GM19328 (cell line): ENCODE results near the gene SMO.
"Not testable (repeated sequence)": the region's sequence is repeated elsewhere in the genome, so short reads cannot be mapped to it uniquely, and the experiment has no call there.

Experiments
- ATAC-seq: cut with Tn5 transposase; IDR thresholded peaks from one replicate; pipeline ENCODE4 v1.9.1; 2021; ENCODE audit warnings: mild to moderate bottlenecking, moderate library complexity; ENCODE audit not compliant: unreplicated experiment

The SMO gene

DNA sequence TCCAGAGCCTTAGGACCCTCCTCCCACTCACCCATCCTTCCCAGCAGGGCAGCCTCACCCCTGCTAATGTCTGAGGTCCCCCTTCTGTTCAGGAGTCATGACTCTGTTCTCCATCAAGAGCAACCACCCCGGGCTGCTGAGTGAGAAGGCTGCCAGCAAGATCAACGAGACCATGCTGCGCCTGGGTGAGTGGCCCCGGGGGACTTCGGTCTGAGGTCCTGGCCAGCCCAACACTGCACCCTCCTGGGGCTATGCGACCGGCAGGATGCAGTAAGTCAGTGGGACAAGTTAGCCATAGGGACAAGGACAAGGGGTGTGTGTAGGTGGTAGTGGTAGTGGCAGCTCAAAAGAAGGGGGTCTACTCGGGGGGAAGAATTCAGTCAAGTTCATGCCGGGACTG, 20.2 kb downstream of the SMO start:
- no peak for ATAC-seq

DNA sequence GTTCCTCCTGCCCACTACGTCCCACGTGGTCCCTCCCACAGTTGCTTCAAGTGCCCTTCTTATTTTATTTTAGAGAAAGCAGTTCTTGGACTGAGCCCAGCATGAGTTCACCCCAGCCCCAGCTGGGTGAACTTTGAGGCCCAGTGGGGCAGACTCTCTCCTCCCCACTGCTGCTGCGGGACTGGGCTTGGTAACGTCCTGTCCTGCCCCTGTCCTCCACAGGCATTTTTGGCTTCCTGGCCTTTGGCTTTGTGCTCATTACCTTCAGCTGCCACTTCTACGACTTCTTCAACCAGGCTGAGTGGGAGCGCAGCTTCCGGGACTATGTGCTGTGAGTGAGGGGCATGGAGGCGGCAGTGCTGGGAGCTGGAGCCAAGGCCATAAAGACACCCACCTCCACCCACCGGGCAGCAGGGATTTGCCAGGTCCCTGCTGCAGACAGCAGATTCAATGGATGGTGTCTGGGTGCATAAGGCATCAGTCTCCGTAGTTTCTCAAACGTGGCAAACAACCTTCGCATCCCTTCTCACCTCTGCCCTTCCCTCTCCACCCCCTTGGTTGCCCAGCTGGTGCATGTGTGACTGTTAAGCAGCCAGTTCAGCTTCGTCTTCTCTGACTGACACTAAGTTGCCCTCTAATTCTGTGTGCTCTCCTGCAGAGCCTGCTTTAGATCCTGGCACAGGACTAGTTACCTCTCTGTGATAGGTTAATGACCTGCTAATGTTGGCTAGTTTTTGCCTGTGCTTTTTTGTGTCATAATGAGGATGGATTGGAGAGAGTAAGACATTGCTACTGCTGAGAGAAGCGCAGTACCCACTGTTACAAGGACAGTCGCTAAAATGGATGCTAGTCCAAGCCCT, 20.9 kb downstream of the SMO start:
- ATAC-seq: no peak

DNA sequence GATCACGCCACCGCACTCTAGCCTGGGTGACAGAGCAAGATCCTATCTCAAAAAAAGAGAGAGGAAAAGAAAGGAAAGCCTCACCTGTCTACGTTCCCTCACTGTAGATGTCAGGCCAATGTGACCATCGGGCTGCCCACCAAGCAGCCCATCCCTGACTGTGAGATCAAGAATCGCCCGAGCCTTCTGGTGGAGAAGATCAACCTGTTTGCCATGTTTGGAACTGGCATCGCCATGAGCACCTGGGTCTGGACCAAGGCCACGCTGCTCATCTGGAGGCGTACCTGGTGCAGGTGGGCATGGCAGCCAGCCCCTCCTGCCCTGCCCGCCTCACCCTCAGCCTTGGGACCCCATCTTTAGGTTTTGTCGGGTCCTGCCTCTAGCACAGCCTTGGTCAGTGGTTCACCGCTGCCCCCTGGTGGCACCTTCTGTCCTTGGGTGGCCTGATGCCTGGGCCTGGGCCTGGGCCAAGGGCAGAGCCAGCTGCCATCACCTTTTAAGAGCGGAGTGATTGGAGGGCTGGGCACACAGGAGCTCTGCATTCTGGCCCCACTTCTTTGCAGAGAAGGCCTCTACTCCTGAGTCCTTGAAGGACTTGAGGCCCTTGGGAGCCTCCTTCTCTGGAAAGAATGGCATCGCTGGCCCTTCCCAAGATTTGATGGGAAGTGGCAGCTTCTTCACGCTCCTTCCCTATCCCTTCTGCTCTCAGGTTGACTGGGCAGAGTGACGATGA, 22.0 kb downstream of the SMO start:
- ATAC-seq: no peak

DNA sequence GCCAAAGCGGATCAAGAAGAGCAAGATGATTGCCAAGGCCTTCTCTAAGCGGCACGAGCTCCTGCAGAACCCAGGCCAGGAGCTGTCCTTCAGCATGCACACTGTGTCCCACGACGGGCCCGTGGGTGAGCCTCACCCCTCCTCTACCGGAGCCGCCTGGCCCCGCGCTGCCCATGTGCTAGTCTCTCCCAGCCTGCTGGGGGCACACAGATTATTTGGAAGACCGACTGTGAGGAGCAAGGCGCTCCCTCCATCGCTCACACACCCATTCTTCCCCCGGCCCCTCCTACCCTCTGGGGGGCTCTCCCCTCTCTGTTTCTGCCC, 22.5 kb downstream of the SMO start:
- ATAC-seq: no peak

DNA sequence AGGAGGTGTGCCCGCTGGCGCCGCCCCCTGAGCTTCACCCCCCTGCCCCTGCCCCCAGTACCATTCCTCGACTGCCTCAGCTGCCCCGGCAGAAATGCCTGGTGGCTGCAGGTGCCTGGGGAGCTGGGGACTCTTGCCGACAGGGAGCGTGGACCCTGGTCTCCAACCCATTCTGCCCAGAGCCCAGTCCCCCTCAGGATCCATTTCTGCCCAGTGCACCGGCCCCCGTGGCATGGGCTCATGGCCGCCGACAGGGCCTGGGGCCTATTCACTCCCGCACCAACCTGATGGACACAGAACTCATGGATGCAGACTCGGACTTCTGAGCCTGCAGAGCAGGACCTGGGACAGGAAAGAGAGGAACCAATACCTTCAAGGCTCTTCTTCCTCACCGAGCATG, 23.7 kb downstream of the SMO start:
- no peak for ATAC-seq

DNA sequence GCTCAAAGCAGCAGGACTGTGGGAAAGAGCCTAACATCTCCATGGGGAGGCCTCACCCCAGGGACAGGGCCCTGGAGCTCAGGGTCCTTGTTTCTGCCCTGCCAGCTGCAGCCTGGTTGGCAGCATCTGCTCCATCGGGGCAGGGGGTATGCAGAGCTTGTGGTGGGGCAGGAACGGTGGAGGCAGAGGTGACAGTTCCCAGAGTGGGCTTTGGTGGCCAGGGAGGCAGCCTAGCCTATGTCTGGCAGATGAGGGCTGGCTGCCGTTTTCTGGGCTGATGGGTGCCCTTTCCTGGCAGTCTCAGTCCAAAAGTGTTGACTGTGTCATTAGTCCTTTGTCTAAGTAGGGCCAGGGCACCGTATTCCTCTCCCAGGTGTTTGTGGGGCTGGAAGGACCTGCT, 24.2 kb downstream of the SMO start:
- ATAC-seq: no peak

DNA sequence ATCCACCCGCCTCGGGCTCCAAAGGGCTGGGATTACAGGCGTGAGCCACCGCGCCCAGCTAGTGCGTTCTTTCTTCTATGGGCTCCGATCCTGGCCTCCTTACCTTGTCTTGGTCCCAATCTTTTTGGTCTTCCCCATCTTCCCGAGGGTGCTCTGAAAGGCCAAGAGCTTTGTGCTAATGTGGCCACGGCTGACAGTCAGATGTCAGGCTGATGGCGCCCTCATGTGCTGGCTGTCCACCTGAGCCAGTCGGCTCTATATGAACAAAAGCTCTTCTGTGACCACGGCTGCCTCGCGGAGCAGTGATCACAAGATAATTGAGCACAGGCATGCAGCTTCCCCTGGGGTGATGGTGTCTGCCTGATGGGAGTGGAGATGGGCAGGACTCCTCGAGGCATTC, 25.4 kb downstream of the SMO start:
- ATAC-seq: no peak

DNA sequence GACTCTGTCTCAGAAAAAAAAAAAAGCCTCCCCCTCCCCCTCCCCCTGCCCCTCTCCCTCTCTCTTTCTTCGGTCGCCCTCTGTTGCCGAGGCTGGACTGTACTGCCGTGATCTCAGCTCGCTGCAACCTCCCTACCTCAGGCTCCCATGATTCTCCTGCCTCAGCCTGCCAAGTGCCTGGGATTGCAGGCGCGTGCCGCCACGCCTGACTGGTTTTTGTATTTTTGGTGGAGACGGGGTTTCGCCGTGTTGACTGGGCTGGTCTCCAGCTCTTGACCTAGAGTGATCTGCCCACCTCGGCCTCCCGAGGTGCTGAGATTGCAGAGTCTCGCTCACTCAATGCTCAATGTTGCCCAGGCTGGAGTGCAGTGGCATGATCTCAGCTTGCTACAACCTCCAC, 27.3 kb downstream of the SMO start:
- ATAC-seq: not testable (repeated sequence)

DNA sequence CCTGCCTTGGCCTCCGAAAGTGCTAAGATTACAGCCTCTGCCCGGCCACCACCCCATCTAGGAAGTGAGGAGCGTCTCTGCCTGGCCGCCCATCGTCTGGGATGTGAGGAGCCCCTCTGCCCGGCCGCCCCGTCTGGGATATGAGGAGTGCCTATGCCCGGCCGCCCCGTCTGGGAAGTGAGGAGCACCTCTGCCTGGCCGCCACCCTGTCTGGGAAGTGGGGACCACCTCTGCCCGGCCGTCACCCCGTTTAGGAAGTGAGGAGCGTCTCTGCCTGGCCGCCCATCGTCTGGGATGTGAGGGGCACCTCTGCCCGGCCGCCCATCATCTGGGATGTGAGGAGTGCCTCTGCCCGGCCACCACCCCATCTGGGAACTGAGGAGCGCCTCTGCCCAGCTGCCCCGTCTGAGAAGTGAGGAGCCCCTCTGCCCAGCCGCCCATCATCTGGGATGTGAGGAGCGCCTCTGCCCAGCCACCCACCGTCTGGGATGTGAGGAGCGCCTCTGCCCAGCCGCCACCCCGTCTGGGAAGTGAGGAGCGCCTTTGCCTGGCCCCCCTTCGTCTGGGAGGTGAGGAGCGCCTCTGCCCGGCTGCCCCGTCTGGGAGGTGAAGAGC, 27.8 kb downstream of the SMO start:
- ATAC-seq: not testable (repeated sequence)

DNA sequence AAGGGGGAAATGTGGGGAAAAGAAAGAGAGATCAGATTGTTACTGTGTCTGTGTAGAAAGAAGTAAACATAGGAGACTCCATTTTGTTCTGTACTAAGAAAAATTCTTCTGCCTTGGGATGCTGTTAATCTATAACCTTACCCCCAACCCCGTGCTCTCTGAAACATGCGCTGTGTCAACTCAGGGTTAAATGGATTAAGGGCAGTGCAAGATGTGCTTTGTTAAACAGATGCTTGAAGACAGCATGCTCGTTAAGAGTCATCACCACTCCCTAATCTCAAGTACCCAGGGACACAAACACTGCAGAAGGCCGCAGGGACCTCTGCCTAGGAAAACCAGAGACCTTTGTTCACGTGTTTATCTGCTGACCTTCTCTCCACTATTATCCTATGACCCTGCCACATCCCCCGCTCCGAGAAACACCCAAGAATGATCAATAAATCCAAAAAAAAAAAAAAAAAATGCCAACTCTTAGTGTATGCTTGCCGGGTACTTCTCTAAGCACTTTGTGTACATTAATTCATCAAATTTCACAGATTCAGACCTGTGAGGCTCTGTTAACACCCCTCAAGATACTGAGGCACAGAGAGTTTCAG, 28.5 kb downstream of the SMO start:
- ATAC-seq: not testable (repeated sequence)

DNA sequence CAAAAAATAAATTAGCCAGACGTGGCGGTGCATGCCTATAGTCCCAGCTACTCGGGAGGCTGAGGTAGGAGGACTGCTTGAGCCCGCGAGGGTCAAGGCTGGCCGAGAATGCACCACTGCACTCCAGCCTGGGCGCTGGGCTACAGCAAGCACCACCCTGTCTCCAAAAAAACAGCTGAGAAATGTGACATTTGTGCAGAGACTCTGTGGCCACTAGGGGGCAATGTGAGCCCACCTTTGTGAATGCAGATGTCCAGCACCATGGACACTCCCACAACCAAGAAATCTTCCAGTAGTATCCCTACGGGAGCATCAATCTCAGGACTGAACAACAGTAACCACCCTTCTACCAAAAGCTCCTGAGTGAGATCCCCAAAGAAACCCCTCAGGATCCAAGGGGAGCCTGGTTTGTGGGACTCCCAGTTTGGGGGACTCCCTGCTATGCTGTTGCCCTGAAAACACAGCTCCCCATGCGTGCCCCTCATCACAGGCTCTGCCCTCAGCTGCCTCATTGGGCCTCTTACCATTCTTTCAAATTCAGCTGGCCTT, 30.2 kb downstream of the SMO start:
- no peak for ATAC-seq

DNA sequence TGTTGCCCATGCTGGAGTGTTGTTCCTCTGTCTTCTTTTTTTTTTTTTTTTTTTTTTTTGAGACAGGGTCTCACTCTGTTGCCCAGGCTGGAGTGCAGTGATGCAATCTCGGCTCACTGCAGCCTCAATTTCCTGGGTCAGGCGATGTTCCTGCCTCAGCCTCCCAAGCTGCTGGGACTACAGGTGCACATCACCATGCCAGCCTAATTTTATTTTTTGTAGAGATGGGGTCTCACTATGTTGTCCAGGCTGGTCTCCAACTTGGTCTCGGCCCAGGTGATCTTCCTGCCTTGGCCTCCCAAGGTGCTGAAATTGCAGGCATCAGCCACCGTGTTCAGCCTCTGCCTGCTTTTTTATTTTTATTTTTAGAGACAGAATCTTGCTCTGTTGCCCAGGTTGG, 30.7 kb downstream of the SMO start:
- not testable (repeated sequence) for ATAC-seq

DNA sequence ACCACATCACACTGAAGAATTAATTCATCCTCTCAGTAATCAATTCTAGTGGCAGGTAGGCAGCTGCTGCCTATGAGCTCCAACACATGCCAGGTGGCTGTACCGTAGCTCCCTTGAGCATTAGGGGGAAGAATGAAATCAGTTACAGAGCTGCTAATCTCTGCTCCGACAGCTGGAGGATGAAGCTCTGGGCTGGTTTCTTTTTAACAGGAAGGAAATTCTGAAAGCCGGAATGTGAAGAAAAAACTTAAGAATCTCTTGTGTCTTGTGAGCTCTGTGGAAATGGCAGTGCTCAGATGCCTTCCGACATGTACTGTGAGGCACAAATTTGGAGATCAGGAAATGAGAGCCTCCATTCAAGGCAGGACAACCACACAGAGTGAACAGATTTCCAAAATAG, 33.6 kb downstream of the SMO start:
- ATAC-seq: no peak

DNA sequence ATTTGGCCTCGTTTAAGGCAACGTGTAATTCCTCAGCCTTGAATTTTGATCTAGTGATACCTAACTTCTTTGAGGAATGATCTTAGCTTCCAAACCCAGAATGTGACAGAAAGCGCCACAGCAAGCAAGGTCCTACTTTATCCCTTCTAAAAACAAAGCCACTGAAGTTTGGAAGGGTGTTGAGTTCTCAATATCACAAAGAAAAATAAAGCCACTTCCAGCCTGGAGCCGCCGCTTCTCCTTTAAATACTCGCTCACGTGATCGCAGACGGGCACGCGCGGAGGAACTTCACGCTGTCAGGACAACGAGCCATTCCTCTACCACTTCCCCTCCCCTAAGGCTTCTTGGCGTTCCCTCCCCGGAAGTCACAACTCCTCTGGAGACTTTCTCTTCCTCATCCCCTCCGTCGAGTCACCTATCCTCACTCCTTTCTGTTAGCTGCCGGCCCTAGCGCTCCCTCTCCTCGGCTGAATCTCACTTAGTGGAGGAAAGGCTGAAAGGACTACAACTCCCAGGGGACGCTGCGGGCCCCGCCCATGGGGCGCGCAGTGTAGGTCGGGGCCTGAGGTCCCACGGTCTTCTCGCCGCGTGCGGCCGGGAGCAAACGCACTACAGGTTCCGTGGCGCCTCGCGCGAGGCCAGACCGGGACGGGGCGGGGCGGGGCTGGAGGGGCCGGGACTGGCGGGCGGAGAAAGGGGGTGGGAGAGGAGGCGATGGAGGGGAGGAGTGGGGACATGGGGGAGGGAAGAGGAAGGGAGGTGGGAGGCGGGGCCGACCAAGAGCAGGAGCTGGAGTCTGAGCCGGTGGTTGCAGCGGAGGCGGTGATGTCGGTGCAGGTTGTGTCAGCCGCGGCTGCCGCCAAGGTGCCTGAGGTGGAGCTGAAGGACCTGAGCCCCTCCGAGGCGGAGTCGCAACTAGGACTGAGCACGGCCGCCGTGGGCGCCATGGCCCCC, 36.1 kb downstream of the SMO start, which contains the start of gene AHCYL2:
Gene AHCYL2 (plus strand): TSS at position 780 of the 955 bp plus-strand sequence.
- peak; percentile 92 for ATAC-seq

DNA sequence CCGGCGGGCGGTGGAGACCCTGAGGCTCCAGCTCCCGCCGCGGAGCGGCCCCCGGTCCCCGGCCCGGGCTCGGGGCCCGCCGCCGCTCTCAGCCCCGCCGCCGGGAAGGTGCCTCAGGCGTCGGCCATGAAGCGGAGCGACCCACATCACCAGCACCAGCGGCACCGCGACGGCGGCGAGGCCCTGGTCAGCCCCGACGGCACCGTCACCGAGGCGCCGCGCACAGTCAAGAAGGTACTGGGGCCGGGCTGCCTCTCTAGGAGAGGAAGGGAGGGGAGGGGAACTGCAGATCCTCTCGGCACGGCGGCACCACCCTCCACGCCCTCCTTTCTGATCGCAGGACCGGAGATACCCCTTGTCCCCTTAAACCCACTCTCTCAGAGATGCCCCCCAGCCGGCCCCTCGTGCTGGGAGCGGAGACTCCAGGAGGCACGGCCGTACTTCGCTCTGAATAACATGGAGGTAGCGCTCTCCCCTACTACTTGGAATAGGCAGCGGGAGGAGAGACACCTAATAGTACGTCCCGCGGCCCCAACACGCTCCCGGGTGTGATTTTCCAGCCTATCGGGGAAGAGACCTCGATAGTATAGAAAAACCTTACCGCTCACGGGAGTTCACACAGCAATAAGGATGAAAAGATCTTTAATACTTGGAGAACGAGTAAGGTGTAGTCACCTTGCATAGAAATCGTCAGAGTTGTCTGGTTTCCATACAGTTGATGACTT, 36.9 kb downstream of the SMO start:
- peak; percentile 37 for ATAC-seq

DNA sequence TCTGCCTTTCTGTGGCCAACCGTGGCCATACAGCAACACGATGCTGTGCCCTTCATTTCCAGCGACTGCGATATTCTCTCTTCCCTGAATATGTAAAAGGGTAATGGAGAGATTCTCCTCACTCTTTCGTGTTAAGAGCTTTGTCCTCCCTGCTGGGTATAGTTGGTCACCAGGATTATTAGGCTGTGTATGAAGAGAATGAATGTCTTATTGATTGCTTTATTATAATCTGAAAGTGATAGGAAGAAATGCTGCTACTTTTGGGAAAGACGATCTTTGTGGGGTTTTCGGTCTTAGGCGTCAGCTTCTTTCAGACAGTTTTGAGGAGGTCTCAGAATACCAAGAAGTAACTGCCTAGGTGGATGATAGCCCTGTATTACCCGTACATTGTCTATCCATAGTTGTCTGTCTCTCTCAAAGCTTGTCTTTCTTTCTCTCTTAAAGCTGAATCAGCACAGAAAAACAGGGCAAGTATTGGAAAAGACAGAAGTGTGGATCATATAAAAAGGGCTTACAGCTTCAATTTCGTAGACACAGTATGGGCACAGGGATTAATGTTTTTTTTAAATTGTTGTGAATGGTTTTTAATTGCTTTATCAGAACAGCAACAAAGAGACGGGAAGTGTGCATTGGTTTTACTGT, 37.6 kb downstream of the SMO start:
- ATAC-seq: no peak

DNA sequence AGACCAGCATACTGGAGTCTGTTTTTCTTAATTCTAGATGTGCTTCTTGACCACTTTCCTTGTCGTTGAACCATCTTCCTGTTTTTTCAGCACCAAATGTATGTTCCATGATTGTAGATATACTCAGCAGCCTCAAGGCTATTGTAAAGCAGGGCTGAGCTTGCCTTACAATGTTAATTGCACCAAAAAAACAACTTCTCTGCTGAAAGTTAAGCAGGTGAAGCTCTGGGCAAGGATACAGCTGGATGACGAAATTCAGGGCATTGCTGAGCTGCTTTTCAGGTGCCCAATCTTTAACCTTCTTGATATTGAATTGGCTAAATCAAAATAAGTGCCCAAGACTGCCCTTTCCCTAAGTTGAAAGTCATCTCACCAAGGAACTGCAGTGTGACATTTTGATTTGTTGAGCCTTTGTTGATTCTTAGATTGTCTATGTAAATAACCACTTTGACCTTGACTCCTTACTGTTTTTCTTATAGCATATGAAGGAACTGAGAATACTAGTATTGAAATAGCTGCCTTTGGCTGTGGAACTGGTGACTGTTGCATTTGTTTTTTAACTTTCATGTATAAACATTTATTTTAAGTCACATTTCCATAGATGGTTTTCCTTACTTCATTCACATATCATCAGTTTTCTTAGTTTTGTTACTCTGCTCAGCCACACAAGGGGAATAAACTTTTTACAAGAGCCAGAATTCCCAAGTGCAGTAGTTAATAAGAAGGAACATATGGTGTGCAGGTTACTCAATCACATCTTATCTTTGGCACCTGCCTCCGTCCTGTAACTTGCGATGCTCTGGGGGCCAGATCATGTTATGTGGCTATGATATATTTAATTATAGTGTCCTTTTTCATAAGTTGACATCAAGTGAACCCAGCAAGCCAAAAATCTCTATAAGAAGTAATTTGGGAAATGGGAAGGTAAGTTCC, 39.5 kb downstream of the SMO start:
- no peak for ATAC-seq

DNA sequence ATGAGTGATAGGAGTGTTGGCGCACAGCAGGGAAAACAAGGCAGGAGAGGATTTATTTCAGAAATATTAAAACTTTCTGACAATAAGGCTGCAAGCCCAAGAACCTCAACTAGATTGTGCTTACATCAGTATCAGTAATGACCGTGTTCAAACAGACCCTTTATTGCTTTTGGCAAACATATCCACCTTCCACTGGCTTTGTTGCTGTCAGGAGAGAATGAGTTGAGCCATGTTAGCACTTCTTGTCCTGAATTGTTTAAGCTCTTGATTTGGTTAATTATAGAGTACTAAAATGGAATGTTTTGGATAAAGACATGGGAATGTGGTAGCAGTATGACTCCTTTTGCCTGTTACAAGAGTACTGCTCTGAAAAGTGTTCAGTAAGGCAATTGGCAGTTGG, 40.2 kb downstream of the SMO start:
- no peak for ATAC-seq
